Caki2 (cell line): ENCODE measurements around the gene ABHD11. TPM values are rescaled to one million over a fixed set of nuclear protein-coding genes. Genes with fewer than 3 reads are reported as not detected.
"Not testable (repeated sequence)": the region's sequence is repeated elsewhere in the genome, so short reads cannot be mapped to it uniquely, and the experiment has no call there.

Source experiments
- DNase-seq: peaks from one replicate; pipeline ENCODE4 v3.0.0-alpha.2; 2015; ENCODE audit warnings: low read depth
- in situ Hi-C: cut with HindIII; loops from 2 replicates; pipeline ENCODE4 v1.10.0; 2016; ENCODE audit warnings: low sequenced_read_pairs, low pct_unique_long_range_greater_than_20kb, mixed read lengths
- total RNA-seq: library from RNA; depleted of rRNA; stranded (reverse); fragments of >200 nt; shearing (Covaris generic); gene quantifications from 2 replicates; pipeline ENCODE4 v1.2.3, GENCODE V29; 2014; ENCODE audit warnings: low replicate concordance; rRNA removed

Gene ABHD11
- 36.2 and 45.0 TPM in 2 replicates for total RNA-seq

DNA sequence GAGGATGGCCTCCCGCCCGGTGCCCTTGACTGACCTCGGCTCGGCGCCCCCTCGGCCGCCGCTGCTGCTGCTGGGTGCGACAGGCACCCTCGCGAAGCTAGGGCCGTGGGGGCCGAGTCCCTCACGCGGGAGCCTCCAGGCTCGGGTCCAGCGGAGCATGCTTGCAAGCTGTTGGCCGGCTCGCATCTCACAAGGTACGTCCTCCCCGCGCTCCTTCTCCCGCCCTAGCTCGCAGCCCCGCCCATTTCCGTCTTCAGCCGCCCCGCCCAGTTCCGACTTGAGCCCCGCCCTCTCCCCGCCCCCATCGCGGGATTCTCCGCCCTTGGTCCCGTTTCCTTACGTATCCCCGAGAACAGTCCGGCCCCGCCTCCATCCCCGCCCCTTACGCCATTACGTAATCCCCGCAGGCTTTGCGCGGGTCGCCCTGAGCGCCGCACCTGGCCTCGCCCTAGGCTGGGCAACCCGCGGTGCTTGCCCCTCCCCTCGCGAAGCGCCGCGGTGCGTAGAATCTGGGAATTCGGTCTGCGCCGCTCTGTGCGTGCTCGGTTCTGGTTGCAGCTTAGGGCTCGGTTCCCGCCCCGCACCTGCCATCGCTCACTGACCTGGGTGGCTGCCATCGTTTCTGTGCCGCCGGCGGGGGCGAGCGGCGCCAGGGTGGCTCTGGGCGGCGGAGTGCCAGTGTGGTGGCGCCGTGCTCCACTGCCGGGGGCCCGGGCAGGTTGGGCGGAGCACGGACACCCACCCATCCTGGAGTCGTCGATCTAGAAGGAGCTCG is at the start of gene ABHD11:
ABHD11 (minus strand) TSS at position 191 of the 775 bp plus-strand sequence; CDS start at position 159, 32 bp downstream.
- in situ Hi-C loops = no loop called here
- DNase-seq = peak; percentile 93

DNA sequence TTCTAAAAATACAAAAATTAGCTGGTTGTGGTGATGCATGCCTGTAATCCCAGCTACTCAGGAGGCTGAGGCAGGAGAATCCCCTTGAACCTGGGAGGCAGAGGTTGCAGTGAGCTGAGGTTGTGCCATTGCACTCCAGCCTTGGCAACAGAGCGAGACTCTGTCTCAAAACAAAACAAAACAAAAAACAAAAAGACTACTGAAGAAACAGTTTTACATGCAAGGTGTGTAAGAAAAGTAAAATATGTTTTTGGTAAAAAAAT is 49.1 kb upstream of the ABHD11 start:
- DNase-seq, in situ Hi-C loops: not testable (repeated sequence)

DNA sequence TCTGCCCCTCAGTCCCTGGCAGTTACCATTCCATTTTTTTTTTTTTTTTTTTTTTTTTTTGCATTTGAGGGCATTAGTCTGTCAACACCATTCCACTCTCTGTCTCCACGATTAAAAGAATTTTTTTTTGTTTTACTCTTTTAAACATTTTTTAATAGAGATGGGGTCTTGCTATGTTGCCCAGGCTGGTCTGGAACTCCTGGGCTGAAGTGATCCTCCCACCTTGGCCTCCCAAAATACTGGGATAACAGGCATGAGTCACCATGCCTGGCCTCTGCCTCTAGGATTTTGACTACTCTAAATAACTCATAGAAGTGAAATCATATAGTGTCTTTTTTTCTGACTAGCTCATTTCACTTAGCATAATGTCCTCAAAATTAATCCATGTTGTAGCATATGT is 48.0 kb upstream of the ABHD11 start:
- DNase-seq = no peak
- in situ Hi-C loops = no loop called here

GRCh38 chr7:73779517-73779916 is 40.9 kb upstream of the ABHD11 start:
- in situ Hi-C loops = no loop called here
- no peak for DNase-seq

DNA sequence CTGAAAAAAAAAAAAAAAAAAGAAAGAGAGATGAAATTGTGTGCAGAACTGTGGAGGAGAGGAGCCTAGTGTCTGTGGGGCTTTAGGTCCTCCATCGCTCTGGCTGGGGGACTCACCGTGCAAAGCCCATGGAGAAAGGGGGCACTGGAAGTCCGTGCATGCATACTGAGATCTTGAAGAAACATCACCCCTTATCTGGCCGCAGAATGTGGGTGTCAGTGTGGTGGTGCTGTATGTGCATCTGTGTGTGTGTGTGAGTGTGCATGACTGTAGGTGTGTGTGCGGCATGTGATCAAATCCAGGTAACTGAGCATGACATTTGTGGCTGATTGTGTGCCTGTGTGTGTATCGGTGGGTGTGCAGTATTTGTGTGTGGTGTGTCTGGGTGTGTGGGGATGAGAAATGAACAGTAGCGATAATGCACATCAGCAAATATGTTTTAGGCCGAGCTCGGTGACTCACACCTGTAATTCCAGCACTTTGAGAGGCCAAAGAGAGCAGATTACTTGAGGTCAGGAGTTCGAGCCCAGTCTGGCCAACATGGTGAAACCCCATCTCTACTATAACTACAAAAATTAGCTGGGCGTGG is 40.3 kb upstream of the ABHD11 start:
- no peak for DNase-seq
- in situ Hi-C loops = no loop called here

GRCh38 chr7:73774923-73775322 is 36.3 kb upstream of the ABHD11 start:
- in situ Hi-C loops = no loop called here

GRCh38 chr7:73773700-73774517 is 35.3 kb upstream of the ABHD11 start:
- in situ Hi-C loops = no loop called here

More at GRCh38 chr7:73774923-73775322, 36.3 kb upstream of the ABHD11 start:
- DNase-seq = no peak

GRCh38 chr7:73770860-73771670 is 32.5 kb upstream of the ABHD11 start:
- DNase-seq = no peak
- in situ Hi-C loops = no loop called here

More at GRCh38 chr7:73773700-73774517, 35.3 kb upstream of the ABHD11 start:
- no peak for DNase-seq

- peak; percentile 93 for DNase-seq
- in situ Hi-C loops = no loop called here
Observed at GRCh38 chr7:73770002-73770859, 31.6 kb upstream of the ABHD11 start, which contains the start of gene CLDN3. Gene CLDN3, minus strand, starts transcription at chr7:73770270. Its CDS starts 221 bp downstream, at chr7:73770049.

GRCh38 chr7:73769481-73770001 is 30.9 kb upstream of the ABHD11 start:
- in situ Hi-C loops = no loop called here
- DNase-seq = no peak

DNA sequence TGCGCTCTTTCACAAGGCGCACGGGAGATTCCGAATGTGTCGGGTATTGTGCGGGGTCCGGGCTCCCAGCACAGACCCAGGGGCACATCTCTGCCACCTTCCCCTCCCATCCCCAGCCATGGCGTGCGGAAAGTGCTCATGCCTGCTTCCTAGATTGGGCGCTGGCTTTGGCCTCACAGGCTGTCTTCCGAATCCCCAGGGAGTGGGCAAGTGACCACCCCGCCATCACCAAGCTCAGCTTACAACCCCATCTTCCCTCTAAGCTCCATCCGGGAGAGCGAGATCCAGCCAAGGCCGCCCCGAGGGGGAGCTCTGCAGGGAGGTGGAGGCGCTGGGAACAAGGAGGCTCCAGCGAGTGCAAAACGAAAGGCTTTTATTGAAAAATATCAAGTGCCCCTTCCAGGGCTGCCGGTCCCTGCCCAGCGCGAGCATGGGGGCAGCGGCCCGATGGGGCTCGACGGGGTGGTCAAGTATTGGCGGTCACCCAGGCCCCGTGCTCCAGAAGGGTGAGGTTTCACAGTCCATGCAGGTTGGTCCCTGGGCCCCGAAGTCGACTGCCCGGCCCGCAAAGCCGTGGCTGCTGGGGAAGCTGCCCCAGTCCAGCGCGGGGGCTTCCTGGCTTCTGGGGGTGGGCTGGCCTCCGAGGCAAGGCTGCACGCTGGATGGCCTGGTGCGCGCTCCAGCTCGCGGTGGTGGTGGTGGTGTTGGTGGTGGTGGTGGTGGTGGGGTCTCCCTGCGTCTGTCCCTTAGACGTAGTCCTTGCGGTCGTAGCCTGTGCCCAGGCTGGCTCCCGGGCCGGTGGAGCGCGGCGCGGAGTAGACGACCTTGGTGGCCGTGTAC is 30.3 kb upstream of the ABHD11 start:
- in situ Hi-C loops = no loop called here
- DNase-seq = no peak

- DNase-seq = no peak
Observed at GRCh38 chr7:73766556-73767229, 28.1 kb upstream of the ABHD11 start.

DNA sequence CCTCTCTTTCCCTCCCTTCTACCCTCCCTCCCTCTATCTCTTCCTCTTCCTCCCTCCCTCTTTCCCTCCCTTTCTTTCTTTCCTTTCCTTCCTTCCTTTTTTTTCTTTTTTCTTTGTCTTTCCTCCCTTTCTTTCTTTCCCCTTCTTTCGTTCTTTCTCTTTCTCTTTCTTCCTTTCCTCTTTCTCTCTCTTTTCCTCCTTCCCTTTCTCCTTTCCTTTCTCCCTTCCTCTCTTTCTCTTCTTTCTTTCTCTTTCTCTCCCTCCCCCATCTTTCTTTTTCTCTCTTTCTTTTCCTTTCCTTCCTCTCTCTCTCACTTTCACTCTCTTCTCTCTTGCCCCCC is 24.0 kb upstream of the ABHD11 start:
- in situ Hi-C loops = no loop called here
- no peak for DNase-seq

More at GRCh38 chr7:73766556-73767229, 28.1 kb upstream of the ABHD11 start:
- in situ Hi-C loops = no loop called here

- DNase-seq = no peak
- in situ Hi-C loops = no loop called here
Observed at GRCh38 chr7:73761854-73762658, 23.5 kb upstream of the ABHD11 start.

- in situ Hi-C loops = no loop called here
- no peak for DNase-seq
Observed at GRCh38 chr7:73758581-73759138, 20.1 kb upstream of the ABHD11 start.
